ENCODE results near the gene SPATA31D1.
"Not testable (repeated sequence)": the region's sequence is repeated elsewhere in the genome, so short reads cannot be mapped to it uniquely, and the experiment has no call there.

SPATA31D1 gene

DNA sequence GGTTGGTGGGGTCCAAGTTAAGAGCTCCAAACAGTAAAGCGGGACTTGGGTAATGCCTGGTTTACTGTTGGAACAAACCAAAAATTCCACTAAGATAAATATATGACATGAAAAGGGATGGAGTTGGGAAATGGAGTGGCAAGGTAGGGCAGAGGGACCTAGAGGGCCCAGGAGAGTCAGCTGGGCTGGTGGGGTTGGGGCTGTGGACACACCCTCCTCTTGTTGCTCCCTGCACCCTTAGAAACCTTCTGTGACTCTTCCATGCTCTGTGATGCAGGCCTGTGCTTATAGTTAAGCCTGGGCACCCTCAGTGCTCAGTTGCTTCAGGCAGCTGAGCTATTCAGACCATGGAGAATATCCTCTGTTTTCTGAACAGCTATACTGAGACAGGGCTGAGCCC is at the start of gene SPATA31D1:
TSS of gene SPATA31D1 (plus strand) at position 301 of the 400 bp plus-strand sequence. CDS start at position 348, 47 bp downstream.
- not testable (repeated sequence) for DNase-seq (ENCODE audit: low read depth in 2 of 2)

DNA sequence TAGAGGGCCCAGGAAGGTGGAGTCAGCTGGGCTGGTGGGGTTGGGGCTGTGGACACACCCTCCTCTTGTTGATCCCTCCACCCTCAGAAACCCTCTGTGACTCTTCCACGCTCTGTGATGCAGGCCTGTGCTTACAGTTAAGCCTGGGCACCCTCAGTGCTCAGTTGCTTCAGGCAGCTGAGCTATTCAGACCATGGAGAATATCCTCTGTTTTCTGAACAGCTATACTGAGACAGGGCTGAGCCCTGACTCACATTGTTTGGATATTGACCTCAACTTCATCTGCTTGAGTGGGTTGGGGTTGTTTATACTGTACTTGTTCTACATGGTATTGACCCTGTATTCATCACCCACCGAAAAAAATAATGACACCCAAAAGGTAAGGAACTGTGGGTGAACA is 45.2 kb upstream of the SPATA31D1 start, which contains the start of gene SPATA31D3:
TSS of gene SPATA31D3 (plus strand) at position 108 of the 400 bp plus-strand sequence. CDS start at position 194, 86 bp downstream.
- DNase-seq (ENCODE audit: low read depth in 2 of 2): not testable (repeated sequence)

GRCh38 chr9:81948650-81949049 is 39.9 kb upstream of the SPATA31D1 start:
- not testable (repeated sequence) for DNase-seq (ENCODE audit: low read depth in 2 of 2)

- DNase-seq (ENCODE audit: low read depth in 2 of 2): no peak
Measured at GRCh38 chr9:81953096-81953495, 35.5 kb upstream of the SPATA31D1 start.

DNA sequence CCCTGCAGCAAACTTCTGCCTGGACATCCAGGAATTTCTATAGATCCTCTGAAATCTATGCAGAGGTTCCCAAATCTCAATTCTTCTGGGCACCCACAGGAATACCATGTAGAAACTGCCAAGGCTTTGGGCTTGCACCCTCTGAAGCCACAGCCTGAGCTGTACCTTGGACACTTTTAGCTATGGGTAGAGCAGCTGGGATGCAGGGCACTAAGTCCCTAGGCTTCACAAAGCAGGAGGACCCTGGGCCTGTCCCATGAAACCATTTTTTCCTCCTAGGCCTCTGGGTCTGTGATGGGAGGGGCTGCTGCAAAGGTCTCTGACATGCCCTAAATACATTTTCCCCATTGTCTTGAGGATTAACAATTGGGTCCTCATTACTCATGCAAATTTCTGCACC is 32.9 kb upstream of the SPATA31D1 start:
- DNase-seq (ENCODE audit: low read depth in 2 of 2): no peak

DNA sequence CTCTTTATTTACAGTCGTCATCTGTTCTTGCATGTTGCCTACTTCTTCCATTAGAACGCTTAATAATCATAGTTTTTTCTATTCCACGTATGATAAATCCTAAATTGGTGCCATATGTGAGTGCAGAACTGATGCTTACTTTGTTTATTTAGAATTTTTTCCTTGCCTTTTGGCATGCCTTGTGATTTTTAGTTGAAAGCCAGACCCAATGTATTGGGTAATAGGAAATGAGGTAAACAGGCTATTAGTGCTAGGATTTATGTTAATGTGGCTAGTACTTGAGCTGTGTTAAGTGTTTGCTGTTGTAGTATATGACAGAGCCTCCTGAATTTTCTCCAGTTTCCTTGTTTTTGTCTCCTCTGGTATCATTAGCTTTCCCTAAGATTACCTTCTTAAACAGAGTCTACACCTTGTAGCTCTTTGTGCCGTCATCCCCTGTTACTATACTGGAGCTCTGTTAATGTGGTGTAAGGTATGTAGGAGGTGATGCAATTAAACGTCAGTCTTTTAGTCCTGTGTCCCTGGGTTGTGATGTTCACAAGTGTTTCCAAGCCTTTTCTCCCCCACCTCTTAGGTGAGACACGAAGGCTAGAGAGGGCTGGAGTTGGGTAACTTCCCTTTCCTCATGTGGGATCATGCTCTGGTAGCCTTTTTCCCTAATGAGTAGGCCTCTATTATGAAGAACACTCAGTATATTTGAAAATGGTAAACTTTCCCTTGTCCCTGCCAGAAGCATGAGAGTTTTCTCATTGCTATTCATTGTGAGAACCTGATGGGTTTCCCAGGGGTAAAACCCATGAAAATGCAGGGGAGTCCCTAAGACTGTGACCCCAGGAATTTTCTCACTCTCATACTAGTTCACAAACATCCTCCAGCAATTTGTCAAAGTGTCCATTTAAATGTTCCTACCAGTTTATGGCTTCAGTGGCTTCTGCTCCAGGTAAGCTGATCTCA is 24.1 kb upstream of the SPATA31D1 start:
- DNase-seq (ENCODE audit: low read depth in 2 of 2): no peak

- no peak for DNase-seq (ENCODE audit: low read depth in 2 of 2)
Measured at GRCh38 chr9:81968026-81968425, 20.5 kb upstream of the SPATA31D1 start.

- DNase-seq (ENCODE audit: low read depth in 2 of 2): no peak
Measured at GRCh38 chr9:81969971-81970370, 18.6 kb upstream of the SPATA31D1 start.

GRCh38 chr9:81971727-81972126 is 16.8 kb upstream of the SPATA31D1 start:
- no peak for DNase-seq (ENCODE audit: low read depth in 2 of 2)

DNA sequence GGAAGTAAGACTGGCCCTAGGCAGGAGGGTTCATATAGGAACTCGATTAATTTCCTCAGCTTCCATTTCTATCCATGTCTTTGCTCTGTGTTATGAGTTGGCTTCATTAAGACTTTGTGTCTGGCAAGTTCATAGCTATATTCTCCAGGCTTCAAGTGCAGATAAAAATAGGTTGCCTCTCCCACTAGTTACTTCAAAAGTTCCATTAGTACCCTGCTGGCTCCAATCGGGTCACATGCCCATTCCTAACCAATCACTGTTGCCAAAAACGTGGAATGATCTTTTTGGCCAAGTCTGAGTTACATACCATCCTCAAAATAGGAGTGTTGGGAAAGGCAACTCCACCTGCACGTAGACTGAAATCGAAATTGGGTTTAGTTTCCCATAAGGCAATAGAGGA is 13.8 kb upstream of the SPATA31D1 start:
- no peak for DNase-seq (ENCODE audit: low read depth in 2 of 2)

GRCh38 chr9:81976351-81976750 is 12.2 kb upstream of the SPATA31D1 start:
- DNase-seq (ENCODE audit: low read depth in 2 of 2): no peak

- DNase-seq (ENCODE audit: low read depth in 2 of 2): no peak
Measured at GRCh38 chr9:81979196-81979595, 9.4 kb upstream of the SPATA31D1 start.

DNA sequence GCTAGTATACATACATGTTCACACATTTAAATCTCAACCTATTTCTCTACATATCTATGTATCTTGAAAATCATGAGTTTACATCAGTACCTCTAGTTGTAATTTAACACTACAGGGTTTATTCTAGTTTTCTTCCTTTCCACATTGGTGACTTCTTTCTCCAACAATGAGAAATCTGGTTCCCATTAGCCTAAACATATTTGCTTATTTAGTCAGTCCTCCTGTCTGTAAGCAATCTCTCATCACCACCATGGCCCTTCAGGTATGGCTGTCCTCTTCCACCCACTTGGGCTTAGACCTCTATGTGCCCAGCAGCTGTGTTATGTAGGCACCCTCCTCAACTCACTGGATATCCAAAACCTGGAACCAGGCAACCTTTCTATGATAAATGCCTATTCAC is 8.0 kb upstream of the SPATA31D1 start:
- no peak for DNase-seq (ENCODE audit: low read depth in 2 of 2)

DNA sequence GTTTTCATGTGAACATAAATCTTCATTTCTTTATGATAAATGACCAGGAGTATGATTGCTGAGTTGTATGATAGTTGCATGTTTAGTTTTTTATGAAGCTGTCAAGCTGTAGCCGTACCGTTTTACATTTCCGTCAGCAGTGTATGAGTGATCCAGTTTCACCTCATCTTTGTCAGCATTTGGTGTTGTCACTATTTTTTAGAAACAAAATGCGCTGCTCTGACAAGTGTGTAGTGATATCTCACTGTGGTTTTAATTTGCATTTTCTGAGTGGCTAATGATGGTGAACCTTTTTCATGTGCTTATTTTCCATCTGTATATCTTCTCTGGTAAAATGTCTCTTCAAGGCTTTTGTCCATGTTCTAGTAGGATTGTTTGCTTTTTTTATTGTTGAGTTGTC is 6.7 kb upstream of the SPATA31D1 start:
- DNase-seq (ENCODE audit: low read depth in 2 of 2): no peak

- DNase-seq (ENCODE audit: low read depth in 2 of 2): no peak
Measured at GRCh38 chr9:81984928-81985327, 3.6 kb upstream of the SPATA31D1 start.

DNA sequence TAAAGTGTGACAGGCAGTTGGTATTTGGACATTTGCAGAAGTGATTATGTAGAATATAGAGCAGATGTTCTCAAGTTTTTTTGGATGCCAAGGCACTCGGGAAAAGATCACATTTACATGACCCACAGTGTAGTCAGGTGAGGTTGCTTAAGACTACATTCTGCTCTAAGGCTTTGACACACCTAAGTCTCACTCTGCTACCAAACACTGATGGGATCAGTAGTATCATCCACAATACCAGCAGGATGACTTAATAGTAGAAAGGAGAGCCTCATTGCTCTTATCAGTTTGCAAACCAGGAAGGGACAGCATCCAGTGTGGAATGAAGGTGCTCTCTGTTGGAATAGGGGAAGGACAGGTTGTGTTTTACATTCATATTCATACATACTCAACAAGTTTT is 2.5 kb upstream of the SPATA31D1 start:
- DNase-seq (ENCODE audit: low read depth in 2 of 2): no peak

DNA sequence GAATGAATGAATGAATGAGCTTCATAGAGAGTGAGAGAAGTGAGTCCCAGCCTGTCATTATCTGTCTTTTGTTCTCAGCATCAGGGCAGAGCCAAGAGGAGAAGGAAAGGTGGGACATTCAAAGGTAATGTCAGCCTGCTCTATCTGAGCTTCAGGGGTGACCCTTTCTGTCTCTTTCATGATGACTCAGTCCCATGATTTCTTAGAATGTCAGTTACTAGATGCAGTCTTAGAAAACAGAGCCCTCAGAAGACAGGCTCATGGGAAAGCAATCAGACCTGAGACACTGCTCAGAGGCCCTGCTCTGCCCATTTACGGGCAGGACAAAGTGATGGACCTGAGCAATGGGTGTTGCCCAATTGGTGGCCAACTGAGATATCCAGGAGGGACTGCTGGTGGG is 1.1 kb downstream of the SPATA31D1 start:
- no peak for DNase-seq (ENCODE audit: low read depth in 2 of 2)

GRCh38 chr9:81993656-81994055 is 5.1 kb downstream of the SPATA31D1 start:
- no peak for DNase-seq (ENCODE audit: low read depth in 2 of 2)

- DNase-seq (ENCODE audit: low read depth in 2 of 2): no peak
Measured at GRCh38 chr9:81999806-82000205, 11.2 kb downstream of the SPATA31D1 start.

DNA sequence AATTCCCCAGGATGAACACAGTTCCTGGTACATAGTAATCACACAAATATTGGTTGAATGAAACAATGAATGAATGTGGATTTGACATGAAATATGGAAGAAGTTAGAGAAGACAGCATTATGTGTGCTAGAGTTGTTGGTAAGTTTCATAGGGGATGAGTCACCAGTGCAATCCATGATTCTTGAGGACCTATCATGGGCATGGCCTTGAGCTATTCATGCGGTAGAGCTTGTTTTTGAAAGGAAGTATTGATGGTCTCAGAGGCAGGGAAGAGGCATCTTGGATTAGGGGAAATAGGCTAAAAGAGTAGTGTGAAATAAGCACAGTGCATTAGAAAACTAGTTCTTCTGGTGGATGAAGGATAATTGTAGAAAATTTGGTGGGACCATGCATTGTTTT is 22.1 kb downstream of the SPATA31D1 start:
- no peak for DNase-seq (ENCODE audit: low read depth in 2 of 2)

GRCh38 chr9:82011133-82011532 is 22.6 kb downstream of the SPATA31D1 start:
- DNase-seq (ENCODE audit: low read depth in 2 of 2): no peak

DNA sequence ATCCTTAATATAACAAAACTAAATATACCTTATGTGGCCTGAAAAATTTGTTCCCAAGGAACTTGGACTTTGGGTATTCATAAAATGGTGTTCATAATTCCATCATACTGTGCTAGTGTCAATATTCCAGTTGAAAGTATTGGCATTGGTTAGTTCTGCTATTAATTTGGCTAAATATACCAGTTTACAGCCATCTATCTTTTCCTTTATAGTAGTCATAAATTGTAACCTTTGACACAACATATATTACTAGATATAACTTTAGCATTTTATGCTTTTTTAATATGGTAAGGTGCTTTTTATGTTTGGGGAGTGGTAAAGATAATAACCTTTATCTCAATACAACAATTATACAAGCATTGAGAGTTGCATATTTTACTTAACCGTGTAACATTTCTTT is 23.7 kb downstream of the SPATA31D1 start:
- no peak for DNase-seq (ENCODE audit: low read depth in 2 of 2)

DNA sequence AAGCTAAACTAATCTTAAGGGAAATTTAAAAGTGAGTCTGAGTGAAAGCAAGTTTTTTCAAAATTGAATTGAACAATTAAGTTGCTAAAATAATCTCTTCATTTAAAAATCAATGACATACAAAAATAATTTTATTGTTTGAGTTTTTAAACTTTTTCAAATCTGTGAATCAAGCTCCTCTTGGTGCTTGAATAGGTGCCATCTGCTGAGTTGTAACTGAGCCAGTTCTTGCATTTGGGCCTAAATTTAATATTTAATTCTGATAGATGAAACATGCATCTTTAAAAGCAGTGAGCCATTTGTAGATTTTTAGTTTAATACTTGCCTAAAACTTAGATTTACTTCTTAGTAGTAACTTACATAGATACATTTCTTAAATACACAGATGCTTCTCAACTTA is 31.8 kb downstream of the SPATA31D1 start:
- DNase-seq (ENCODE audit: low read depth in 2 of 2): no peak

Data from stimulated activated CD4-positive, alpha-beta T cell treated with anti-CD3 and anti-CD28 coated beads, Interleukin-12 subunit alpha, Interleukin-12 subunit beta, amount 100 ng/mL, for 24 hours (primary cell).